ENCODE measurements around the gene FCER1G. TPM values are rescaled to one million over a fixed set of nuclear protein-coding genes. Genes with fewer than 3 reads are reported as not detected.

FCER1G gene
- polyA plus RNA-seq (3.5 TPM in 1 of 2 replicates, not detected in the other), polyA minus RNA-seq (not detected in 2 replicates)

- Histone ChIP-seq H3F3A (ENCODE audit: insufficient read depth, low read length, poor library complexity, severe bottlenecking) (no peaks in the 10 kb centered on the region), H3K9me3 (ENCODE audit: low read length) (no peaks in the 10 kb centered on the region), H3K9ac (ENCODE audit: low read length) (no peak within 1 kb of the TSS), H2AFZ (ENCODE audit: low read depth, low read length) (no peak within 1 kb of the TSS), H3K79me2 (replicated peaks; ENCODE audit: insufficient read depth, low read length) (no peaks in the 10 kb centered on the region), H3K27ac (ENCODE audit: low read length) (no peak within 1 kb of the TSS), H3K9me2 (ENCODE audit: insufficient read depth, low read length) (no peaks in the 10 kb centered on the region), H3K4me2 (ENCODE audit: low read length) (no peak within 1 kb of the TSS), H4K20me1 (ENCODE audit: insufficient read depth) (no peaks in the 10 kb centered on the region), H3K36me3 (ENCODE audit: insufficient read depth, low read length) (peaks cover 9% of the 10 kb centered on the region), H3K27me3 (ENCODE audit: insufficient read depth, low read depth, low read length) (no peaks in the 10 kb centered on the region), H3K4me3 (ENCODE audit: low read length) (no peak within 1 kb of the TSS)
- TF ChIP-seq POLR2AphosphoS5 (IDR thresholded peaks at IDR 0.05) (no peak), RAD21 (conservative IDR thresholded peaks at IDR 0.05) (no peak)
These were observed at the start of gene FCER1G for GRCh38 chr1:161215076-161215475. Gene FCER1G, plus strand, starts transcription at chr1:161215295. Its CDS starts 27 bp downstream, at chr1:161215322.

GRCh38 chr1:161165742-161166668 is 49.1 kb upstream of the FCER1G start, which contains the start of gene PPOX:
Gene PPOX, plus strand, starts transcription at chr1:161166426. Its CDS starts 422 bp downstream, at chr1:161166848.
- peak within 1 kb of the TSS; percentile 67 for H2AFZ ChIP-seq (ENCODE audit: low read depth, low read length)

More at GRCh38 chr1:161165742-161166668, 49.1 kb upstream of the FCER1G start, which contains the start of gene PPOX:
- peak; percentile 61 for TF ChIP-seq POLR2AphosphoS5 (IDR thresholded peaks at IDR 0.05)
- no peak for TF ChIP-seq TAF1 (IDR thresholded peaks at IDR 0.05; ENCODE audit: low read depth)
- peak; percentile 70 for TF ChIP-seq CTCF (IDR thresholded peaks at IDR 0.05; ENCODE audit: poor library complexity, severe bottlenecking)
- peak; percentile 55 for TF ChIP-seq SMC3 (conservative IDR thresholded peaks at IDR 0.05; ENCODE audit: poor library complexity)
- TF ChIP-seq RAD21 (conservative IDR thresholded peaks at IDR 0.05) = peak; percentile 46
- peak; percentile 77 for TF ChIP-seq MXI1 (conservative IDR thresholded peaks at IDR 0.05; ENCODE audit: poor library complexity, severe bottlenecking)
- TF ChIP-seq EZH2 (IDR thresholded peaks at IDR 0.05; ENCODE audit: borderline replicate concordance, insufficient read depth, low read length, poor library complexity, severe bottlenecking) = no peak
- TF ChIP-seq REST (IDR thresholded peaks at IDR 0.05; ENCODE audit: borderline replicate concordance) = peak; percentile 58
- TF ChIP-seq EP300 (conservative IDR thresholded peaks at IDR 0.05; ENCODE audit: poor library complexity, severe bottlenecking) = peak; percentile 58
- Histone ChIP-seq H3F3A (ENCODE audit: insufficient read depth, low read length, poor library complexity, severe bottlenecking) (no peaks in the 10 kb centered on the region), H3K9me3 (ENCODE audit: low read length) (no peaks in the 10 kb centered on the region), H3K9ac (ENCODE audit: low read length) (peak within 1 kb of the TSS; percentile 79), H3K27me3 (ENCODE audit: insufficient read depth, low read depth, low read length) (no peaks in the 10 kb centered on the region), H3K79me2 (replicated peaks; ENCODE audit: insufficient read depth, low read length) (no peaks in the 10 kb centered on the region), H3K27ac (ENCODE audit: low read length) (peak within 1 kb of the TSS; percentile 84), H3K4me2 (ENCODE audit: low read length) (peak within 1 kb of the TSS; percentile 82), H3K4me3 (ENCODE audit: low read length) (peak within 1 kb of the TSS; percentile 96), H4K20me1 (ENCODE audit: insufficient read depth) (no peaks in the 10 kb centered on the region), H3K36me3 (ENCODE audit: insufficient read depth, low read length) (no peaks in the 10 kb centered on the region), H3K9me2 (ENCODE audit: insufficient read depth, low read length) (no peaks in the 10 kb centered on the region)
